Fibroblast of upper back skin (primary cell): ENCODE data around the gene SMYD4.
"Not testable (repeated sequence)": the region's sequence is repeated elsewhere in the genome, so short reads cannot be mapped to it uniquely, and the experiment has no call there.

Source experiments
- DNase-seq: peaks from one replicate; pipeline ENCODE4 v3.0.0-alpha.2; 2013

The SMYD4 gene

DNA sequence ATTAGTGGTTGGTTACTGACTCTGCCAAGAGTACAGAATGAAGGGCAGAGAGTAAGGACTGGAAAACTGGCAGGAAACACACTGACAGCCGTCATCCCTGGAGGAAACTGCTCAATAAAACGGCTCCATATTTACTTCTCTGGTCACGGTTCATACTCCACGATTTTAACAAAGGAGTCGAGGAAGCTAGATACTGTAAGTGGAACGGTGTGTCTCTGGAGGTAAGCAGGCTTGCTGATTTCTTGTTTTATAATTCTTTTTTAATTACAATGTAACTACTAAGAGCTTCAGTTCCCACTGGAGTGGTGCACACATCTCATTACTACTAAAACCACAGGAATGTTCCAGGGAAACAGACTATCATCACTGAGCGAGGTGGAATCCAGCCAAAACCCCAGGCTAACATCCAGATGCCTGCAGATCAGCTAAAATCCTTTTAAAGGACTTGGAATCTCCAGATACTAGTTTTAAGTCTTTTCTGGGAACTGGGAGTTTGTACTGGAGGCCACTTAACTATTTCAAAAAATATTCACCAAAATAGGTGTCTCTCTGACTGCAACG, 50.1 kb downstream of the SMYD4 start:
- peak; percentile 97 for DNase-seq

DNA sequence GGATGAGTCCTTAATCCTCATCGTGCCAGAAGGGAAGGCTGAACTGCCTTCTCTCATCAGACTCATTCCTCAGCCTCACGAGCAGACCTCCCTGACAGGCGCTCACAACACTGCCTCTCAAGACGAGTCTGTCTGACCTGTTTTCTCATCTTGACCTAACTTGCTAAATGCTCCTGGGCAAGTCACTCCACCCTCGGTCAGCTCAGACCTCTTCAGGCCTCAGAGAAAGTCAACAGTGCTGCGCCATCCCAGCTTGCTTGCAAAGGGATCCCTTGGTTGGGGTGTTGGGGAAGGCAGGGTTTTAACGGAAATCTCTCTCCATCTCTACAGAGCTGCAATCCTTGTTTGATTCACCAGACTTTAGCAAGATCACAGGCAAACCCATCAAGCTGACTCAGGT, 52.8 kb downstream of the SMYD4 start:
- no peak for DNase-seq

- no peak for DNase-seq
Observed at GRCh38 chr17:1776328-1776727, 53.4 kb downstream of the SMYD4 start.

- DNase-seq, result no peak
Observed at GRCh38 chr17:1774390-1775176, 55.1 kb downstream of the SMYD4 start.

- DNase-seq, result no peak
Observed at GRCh38 chr17:1773696-1774181, 56.0 kb downstream of the SMYD4 start.

DNA sequence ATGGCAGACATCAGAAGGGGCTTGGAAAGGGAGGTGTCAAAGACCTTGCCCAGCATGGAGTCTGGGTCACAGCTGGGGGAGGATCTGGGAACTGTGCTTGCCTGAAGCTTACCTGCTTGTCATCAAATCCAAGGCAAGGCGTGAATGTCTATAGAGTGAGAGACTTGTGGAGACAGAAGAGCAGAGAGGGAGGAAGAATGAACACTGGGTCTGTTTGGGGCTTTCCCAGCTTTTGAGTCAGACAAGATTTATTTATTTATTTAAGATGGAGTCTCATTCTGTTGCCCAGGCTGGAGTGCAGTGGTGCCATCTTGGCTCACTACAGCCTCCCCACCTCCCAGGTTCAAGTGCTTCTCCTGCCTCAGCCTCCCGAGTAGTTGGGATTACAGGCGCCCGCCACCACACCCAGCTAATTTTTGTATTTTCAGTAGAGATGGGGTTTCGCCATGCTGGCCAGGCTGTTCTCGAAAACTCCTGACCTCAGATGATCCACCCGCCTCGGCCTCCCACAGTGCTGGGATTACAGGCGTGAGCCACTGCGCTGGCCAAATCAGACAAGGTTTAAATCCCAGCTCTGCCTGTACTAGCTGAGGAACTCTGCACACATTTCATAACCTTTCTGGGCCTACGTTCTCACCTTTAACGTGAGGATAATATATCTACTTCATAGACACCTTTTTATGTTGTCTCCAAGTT, 56.6 kb downstream of the SMYD4 start:
- not testable (repeated sequence) for DNase-seq

DNA sequence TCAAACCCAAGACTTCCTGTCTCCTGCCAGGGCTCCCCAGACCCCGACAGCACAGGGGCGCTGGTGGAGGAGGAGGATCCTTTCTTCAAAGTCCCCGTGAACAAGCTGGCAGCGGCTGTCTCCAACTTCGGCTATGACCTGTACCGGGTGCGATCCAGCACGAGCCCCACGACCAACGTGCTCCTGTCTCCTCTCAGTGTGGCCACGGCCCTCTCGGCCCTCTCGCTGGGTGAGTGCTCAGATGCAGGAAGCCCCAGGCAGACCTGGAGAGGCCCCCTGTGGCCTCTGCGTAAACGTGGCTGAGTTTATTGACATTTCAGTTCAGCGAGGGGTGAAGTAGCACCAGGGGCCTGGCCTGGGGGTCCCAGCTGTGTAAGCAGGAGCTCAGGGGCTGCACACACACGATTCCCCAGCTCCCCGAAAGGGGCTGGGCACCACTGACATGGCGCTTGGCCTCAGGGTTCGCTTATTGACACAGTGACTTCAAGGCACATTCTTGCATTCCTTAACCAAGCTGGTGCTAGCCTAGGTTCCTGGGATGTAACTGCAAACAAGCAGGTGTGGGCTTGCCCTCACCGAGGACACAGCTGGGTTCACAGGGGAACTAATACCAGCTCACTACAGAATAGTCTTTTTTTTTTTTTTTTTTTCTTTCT, 59.8 kb downstream of the SMYD4 start:
- no peak for DNase-seq

DNA sequence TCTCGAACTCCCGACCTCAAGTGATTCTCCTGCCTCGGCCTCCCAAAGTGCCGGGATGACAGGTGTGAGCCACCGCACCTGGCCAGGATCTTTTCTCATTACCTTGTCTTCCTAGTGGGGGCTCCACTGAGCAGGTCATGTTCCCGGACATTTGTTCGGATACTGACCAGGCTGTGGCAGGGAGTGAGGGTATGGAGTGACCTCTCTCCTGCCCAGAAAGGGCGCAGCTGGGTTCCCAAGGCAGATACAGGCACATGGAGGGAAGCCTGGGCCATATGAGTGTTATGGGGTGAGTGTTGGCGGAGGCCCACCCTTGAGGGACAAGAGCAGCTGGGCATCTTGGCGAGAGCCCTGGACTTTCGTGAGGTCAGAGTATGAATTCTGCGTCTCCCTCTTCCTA, 62.3 kb downstream of the SMYD4 start:
- DNase-seq, result no peak

DNA sequence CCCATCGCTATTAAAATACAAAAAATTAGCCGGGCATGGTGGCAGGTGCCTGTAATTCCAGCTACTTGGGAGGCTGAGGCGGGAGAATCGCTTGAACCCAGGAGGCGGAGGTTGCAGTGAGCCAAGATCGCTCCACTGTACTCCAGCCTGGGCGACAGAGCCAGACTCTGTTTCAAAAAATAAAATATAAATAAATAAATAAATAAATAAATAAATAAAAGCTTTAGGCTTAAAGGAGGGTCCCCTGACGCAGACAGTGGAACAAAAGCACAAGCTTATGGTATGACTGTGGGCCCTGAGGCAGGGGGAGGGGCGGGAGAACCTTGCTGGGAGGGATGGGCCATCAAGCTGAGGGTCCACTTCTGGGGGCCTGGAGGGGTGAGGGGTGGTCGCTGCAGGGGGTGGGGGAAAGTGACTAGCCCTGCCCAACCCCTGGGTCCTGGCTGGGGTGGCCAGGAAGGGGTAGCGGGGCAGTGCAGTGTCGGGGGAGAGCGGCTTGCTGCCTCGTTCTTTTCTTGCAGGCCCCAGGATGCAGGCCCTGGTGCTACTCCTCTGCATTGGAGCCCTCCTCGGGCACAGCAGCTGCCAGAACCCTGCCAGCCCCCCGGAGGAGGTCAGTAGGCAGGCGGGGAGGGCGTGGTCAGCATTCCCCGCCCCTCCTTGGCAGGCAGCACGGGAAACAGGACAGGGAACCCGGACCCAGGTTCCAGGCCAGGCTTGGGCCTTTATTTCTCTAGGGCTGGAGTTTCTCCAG, 63.1 kb downstream of the SMYD4 start:
- DNase-seq, result no peak

GRCh38 chr17:1765576-1765975, 64.1 kb downstream of the SMYD4 start:
- DNase-seq, result no peak

- not testable (repeated sequence) for DNase-seq
Observed at GRCh38 chr17:1764705-1765104, 65.0 kb downstream of the SMYD4 start.

- DNase-seq, result peak; percentile 80
Observed at GRCh38 chr17:1764284-1764683, 65.4 kb downstream of the SMYD4 start.

- DNase-seq, result peak; percentile 91
Observed at GRCh38 chr17:1762901-1763898, 66.5 kb downstream of the SMYD4 start.

GRCh38 chr17:1762233-1762900, 67.3 kb downstream of the SMYD4 start:
- DNase-seq, result peak; percentile 49

- DNase-seq, result no peak
Observed at GRCh38 chr17:1759529-1759928, 70.2 kb downstream of the SMYD4 start.

- DNase-seq, result no peak
Observed at GRCh38 chr17:1758807-1759206, 70.9 kb downstream of the SMYD4 start.

DNA sequence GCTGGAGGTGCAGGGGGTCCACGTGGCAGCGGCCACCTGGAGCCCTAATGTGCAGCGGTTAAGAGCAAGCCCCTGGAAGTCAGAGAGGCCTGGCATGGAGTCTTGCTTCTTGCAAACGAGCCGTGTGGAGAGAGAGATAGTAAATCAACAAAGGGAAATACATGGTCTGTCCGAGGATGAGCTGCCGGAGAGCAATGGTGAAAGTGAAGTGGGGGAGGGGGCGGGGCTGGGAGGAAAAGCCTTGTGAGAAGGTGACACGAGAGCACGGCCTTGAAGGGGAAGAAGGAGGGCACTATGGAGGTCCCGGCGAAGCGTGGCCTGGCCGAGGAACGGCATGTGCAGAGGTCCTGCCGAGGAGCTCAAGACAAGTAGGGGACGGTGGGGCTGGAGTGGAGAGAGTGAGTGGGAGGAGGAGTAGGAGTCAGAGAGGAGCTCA, 73.9 kb downstream of the SMYD4 start:
- no peak for DNase-seq

- no peak for DNase-seq
Observed at GRCh38 chr17:1755252-1755826, 74.4 kb downstream of the SMYD4 start.

GRCh38 chr17:1754430-1755112, 75.1 kb downstream of the SMYD4 start:
- no peak for DNase-seq
